ENCODE measurements around the gene PODXL2.
"Not testable (repeated sequence)": the region's sequence is repeated elsewhere in the genome, so short reads cannot be mapped to it uniquely, and the experiment has no call there.

Gene PODXL2

GRCh38 chr3:127698286-127698685, 69.3 kb downstream of the PODXL2 start:
- ChIA-PET POLR2A (no interaction called here), CTCF (interaction anchor here (1.5 to 3.4 kb wide), 2 partner anchors 19 to 26 kb away, joined by 5 to 13 read pairs; no protein-coding TSS in a partner anchor)
- no peak for DNase-seq (ENCODE audit: extremely low spot score)
- no peak for TF ChIP-seq CTCF (IDR thresholded peaks at IDR 0.05; ENCODE audit: control extremely low read depth, extremely low read depth, low read depth, missing control alignments)

GRCh38 chr3:127698691-127699415, 69.9 kb downstream of the PODXL2 start:
- no peak for TF ChIP-seq CTCF (IDR thresholded peaks at IDR 0.05; ENCODE audit: control extremely low read depth, extremely low read depth, low read depth, missing control alignments)
- ChIA-PET CTCF (interaction anchor here (1.5 kb wide), 1 partner anchor 25 kb away, joined by 5 read pairs; no protein-coding TSS in a partner anchor), POLR2A (no interaction called here)

GRCh38 chr3:127699416-127700300, 70.7 kb downstream of the PODXL2 start:
- no peak for DNase-seq (ENCODE audit: extremely low spot score)
- POLR2A ChIA-PET: no interaction called here
- CTCF ChIA-PET: interaction anchor here (1.5 kb wide), 1 partner anchor 24 kb away, joined by 5 read pairs; no protein-coding TSS in a partner anchor
- no peak for TF ChIP-seq CTCF (IDR thresholded peaks at IDR 0.05; ENCODE audit: control extremely low read depth, extremely low read depth, low read depth, missing control alignments)

More at GRCh38 chr3:127698691-127699415, 69.9 kb downstream of the PODXL2 start:
- DNase-seq (ENCODE audit: extremely low spot score): no peak

GRCh38 chr3:127700406-127700805, 71.4 kb downstream of the PODXL2 start:
- TF ChIP-seq CTCF (IDR thresholded peaks at IDR 0.05; ENCODE audit: control extremely low read depth, extremely low read depth, low read depth, missing control alignments): no peak
- DNase-seq (ENCODE audit: extremely low spot score): no peak
- CTCF ChIA-PET: no interaction called here
- POLR2A ChIA-PET: no interaction called here

- ChIA-PET CTCF (no interaction called here), POLR2A (no interaction called here)
- TF ChIP-seq CTCF (IDR thresholded peaks at IDR 0.05; ENCODE audit: control extremely low read depth, extremely low read depth, low read depth, missing control alignments): no peak
Observed at GRCh38 chr3:127701280-127701911, 72.4 kb downstream of the PODXL2 start.

GRCh38 chr3:127702151-127702578, 73.2 kb downstream of the PODXL2 start:
- ChIA-PET CTCF (no interaction called here), POLR2A (no interaction called here)
- no peak for DNase-seq (ENCODE audit: extremely low spot score)
- TF ChIP-seq CTCF (IDR thresholded peaks at IDR 0.05; ENCODE audit: control extremely low read depth, extremely low read depth, low read depth, missing control alignments): no peak

More at GRCh38 chr3:127701280-127701911, 72.4 kb downstream of the PODXL2 start:
- no peak for DNase-seq (ENCODE audit: extremely low spot score)

GRCh38 chr3:127704840-127705239, 75.9 kb downstream of the PODXL2 start:
- DNase-seq (ENCODE audit: extremely low spot score); POLR2A ChIA-PET; CTCF ChIA-PET: not testable (repeated sequence)

Measured in GM10248 (cell line).